GM18868 (cell line): ENCODE results near the gene WSCD1.

Experiments used
- ATAC-seq: cut with Tn5 transposase; IDR thresholded peaks from one replicate; pipeline ENCODE4 v1.9.1; 2021; ENCODE audit warnings: mild to moderate bottlenecking, moderate library complexity; ENCODE audit not compliant: unreplicated experiment

The WSCD1 gene

GRCh38 chr17:6084311-6085161 is 14.4 kb downstream of the WSCD1 start:
- no peak for ATAC-seq

DNA sequence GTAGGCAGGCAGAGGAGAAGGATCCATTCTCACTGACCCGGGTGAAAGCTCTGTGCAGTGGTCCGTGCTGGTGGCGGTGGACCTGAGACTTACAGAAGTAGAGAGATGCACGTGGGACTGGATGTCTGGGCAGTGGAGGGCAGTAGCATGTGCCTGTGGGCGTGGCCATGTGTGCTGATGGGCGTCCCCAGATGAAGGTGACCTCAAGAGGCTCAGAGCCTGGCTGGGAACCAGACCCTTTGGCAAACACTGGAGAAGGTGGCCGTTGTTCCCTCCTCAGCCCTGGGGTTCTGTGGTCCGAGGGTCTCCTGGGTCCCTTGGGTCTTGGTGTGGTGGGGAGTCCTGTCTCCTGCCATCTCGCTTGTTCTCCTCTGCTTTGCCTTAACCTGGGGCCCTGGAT is 15.6 kb downstream of the WSCD1 start:
- no peak for ATAC-seq

- ATAC-seq = no peak
Observed at GRCh38 chr17:6086603-6087400, 16.6 kb downstream of the WSCD1 start.

GRCh38 chr17:6088141-6088540 is 18.0 kb downstream of the WSCD1 start:
- ATAC-seq = no peak

DNA sequence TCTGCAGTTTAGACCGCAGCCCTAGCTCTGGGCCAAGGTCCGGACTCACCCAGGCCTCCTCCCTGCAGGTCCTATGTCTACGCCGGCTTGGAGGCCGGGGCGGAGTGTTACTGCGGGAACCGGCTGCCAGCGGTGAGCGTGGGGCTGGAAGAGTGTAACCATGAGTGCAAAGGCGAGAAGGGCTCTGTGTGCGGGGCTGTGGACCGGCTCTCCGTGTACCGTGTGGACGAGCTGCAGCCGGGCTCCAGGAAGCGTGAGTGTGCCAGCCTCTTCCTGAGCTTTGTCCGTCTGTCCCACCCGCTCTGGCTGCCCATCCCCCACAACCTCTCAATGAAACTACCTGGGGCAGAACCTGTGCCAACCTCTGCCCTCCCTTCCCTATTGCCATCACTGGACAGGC is 20.1 kb downstream of the WSCD1 start:
- no peak for ATAC-seq

GRCh38 chr17:6092182-6092902 is 22.2 kb downstream of the WSCD1 start:
- no peak for ATAC-seq

DNA sequence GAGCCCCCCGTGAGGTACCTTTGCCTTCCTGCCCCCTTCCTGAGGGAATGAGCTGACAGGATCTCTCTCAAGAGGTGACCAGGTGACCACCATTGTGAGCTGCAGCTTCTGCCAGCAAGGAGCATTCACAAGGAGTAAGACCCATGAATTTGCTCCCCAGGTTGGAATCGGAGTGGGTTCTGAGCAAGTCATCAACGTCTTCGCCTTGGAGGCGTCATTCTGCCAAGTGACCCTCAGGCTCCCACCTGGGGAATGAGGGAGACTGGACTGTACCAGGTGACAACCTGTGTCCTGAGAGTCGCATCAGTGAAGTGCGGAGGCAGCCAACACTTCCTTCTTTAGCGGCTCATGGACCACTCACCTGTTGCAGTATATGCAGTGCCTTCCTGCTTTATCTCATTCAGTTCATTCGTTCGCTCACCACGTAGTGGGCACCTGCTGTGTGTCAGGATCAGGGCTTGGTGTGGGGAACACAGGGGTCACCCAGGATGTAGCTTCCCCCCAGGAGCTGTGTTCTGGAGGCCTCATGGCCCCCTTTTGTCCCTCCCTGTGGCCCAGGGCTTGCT is 22.8 kb downstream of the WSCD1 start:
- no peak for ATAC-seq

DNA sequence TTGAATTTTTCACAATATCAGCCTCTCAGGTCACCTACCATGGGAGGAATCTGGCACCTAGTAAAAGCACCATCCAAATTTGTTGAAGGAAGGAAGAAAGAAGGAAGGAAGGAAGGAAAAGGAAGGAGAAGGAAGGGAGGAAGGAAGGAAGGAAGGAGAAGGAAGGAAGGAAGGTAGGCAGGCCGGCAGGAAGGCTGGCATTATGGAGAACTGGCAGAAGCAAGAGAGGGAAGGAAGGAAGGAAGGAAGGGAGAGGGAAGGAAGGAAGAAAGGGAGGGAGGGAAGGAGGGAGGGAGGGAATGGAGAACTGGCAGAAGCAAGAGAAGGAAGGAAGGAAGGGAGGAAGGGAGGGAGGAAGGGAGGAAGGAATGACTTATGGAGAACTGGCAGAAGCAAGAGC is 24.3 kb downstream of the WSCD1 start:
- no peak for ATAC-seq

DNA sequence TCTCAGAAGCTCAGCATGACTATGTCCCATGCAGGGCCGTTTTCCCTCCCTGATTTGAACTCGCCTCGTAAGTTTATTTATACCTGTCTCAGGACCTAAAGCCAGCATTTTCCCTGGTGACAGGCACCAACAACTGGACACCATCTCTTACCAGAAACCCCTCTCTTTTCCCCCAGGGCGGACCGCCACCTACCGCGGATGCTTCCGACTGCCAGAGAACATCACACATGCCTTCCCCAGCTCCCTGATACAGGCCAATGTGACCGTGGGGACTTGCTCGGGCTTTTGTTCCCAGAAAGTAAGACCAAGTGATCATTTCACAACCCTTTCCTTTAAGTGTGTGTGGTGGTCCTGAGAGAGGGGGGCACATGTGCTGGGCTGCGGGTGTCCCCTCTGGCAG is 24.7 kb downstream of the WSCD1 start:
- ATAC-seq = no peak

GRCh38 chr17:6095501-6095900 is 25.3 kb downstream of the WSCD1 start:
- ATAC-seq = no peak

- no peak for ATAC-seq
Observed at GRCh38 chr17:6096201-6097004, 26.2 kb downstream of the WSCD1 start.

DNA sequence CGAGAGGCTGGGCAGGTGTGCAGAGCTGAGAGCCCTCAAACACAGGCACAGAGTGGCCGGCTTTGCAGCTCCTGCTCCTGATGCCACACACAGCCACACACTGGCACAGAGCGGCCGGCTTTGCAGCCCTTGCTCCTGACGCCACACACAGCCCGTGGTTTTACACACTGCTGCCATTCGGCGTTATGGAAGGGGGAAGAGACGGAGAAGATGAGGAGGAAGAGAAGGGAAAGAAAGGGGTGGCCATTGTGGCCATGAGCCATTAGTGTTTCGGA is 26.8 kb downstream of the WSCD1 start:
- ATAC-seq = no peak

DNA sequence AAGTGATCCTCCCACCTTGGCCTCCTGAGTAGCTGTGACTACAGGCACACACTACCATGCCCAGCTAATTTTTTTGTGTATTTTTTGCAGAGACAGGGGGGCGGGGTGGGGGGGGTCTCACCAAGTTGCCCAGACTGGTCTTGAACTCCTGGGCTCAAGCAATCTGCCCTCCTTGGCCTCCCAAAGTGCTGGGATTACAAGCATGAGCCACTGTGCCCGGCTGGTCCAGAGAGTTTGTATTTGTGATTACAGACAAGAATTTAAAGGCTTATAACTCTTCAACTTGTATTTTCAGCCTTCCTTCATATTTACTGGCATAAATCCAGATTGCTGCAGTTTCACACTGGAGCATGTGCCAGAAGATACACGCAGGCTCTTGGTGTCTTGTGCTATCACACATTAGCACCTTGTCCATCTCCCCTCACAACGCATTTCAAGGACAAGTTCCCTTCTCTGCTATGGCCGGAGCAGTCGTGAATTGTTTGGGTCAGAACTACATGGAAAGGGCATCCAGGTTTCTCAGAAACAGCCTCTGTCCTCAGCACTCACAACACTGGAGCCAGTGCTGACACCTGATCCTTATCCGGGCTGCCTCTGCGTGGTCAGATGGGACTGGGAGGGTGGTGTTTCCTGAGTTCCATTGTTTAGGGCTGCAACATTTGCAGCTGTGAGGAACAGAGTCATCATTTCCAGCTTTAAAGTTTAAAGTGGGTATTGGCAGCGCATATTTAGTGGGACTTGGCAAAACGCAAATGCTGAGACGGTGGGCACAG is 28.1 kb downstream of the WSCD1 start:
- no peak for ATAC-seq

- no peak for ATAC-seq
Observed at GRCh38 chr17:6098823-6099180, 28.6 kb downstream of the WSCD1 start.

- no peak for ATAC-seq
Observed at GRCh38 chr17:6099492-6099891, 29.3 kb downstream of the WSCD1 start.

DNA sequence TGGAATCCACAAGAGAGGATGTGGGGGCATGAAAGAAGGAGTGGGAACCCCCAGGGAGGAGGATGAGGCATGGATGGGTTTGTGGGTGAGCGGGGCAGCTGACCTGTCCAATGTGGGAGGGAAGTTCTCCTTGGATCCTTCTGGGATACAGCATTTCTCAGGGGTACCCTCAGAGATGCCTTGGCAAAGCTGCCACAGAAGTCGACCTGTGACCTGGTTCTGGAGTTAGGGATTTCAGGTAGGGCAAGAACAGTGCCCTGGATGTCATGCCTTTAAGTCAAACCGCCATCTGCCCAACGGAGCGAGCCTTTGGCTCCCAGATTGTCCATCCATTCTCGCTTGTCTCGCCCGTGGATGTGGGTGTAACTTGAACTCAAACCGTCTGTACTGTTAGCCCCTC is 30.0 kb downstream of the WSCD1 start:
- ATAC-seq = no peak

DNA sequence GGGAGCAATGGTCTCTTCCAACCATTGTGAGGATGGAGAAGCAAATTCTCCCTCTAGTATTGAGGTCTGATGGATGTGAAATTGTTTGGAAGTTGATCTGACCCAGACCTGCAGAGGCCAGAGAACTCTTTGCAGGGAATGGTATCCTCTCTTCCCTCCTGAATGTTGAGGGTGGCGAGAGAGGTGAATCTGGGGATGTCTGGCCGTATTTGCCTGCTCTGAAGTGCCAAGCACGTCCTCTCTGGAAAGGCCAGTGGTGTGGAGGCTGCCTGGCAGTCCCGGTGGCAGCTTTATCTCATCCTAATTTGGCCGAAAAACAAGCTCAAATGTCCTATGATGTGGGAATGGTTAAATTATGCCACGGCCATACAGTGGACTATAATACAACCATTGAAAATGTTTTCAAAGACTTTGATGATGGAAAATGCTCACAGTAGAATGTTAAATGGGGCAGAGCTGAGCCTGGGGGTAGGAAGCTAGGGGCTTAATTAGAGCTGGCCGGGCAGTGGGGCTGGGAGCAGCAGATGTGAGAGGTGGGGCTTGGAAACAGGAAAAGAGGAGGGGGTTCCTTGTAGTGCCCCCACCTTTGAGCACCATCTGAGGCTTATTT is 30.8 kb downstream of the WSCD1 start:
- no peak for ATAC-seq

DNA sequence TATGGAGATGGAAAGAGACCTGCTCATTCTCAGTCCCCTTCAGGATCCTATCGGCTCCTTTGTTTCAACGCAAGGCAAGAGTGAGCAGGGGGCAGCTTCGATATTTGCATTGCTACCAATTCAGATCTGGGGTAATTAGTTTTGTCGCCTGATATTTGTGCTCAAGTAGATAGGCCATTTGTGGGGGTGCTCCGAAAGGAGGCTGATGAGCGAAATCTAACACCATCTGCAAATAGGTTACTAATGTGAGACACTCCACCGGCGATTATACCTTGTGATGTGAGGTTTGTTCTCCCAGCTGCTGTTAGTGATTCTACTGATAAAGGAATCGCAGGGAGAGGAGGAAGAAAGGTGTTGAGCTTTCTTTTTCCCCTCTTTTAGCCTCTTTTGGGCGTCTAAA is 31.5 kb downstream of the WSCD1 start:
- no peak for ATAC-seq

GRCh38 chr17:6102615-6103014 is 32.4 kb downstream of the WSCD1 start:
- ATAC-seq = no peak
